Uterus (tissue), 2 donors: ENCODE measurements around the gene HCFC1.

Experiments used
- CTCF ChIP-seq, 4 experiments: fragments of 200-600 bp in 2 of 4; fragments of 450-650 bp in 2 of 4; sonication (generic) in 2 of 4; IDR thresholded peaks; one replicate each; pipeline ENCODE4 v1.5.1; 2016 to 2019; ENCODE audit warnings: antibody characterized with exemption in 4 of 4, mild to moderate bottlenecking in 2 of 4, moderate library complexity in 1 of 4
- POLR2A ChIP-seq, 2 donors: fragments of 450-650 bp; IDR thresholded peaks; one replicate each; pipeline ENCODE4 v1.6.1; 2016; ENCODE audit warnings: antibody characterized with exemption in 2 of 2, mild to moderate bottlenecking in 1 of 2, moderate library complexity in 1 of 2

GRCh38 chrX:153952373-153953026 lies 19.1 kb downstream of the HCFC1 start:
- TF ChIP-seq CTCF (IDR thresholded peaks at IDR 0.05) (no peak), POLR2A (IDR thresholded peaks at IDR 0.05) (no peak)
